NCI-H2196 treated with DMSO at 0.1 percent for 48 hours (cell line): Measurements from ENCODE around the gene FKBP8.
"Not testable (repeated sequence)": the region's sequence is repeated elsewhere in the genome, so short reads cannot be mapped to it uniquely, and the experiment has no call there.

Experiments
- DNase-seq: peaks from one replicate; lab custom pipeline; 2025; ENCODE audit not compliant: unreplicated experiment; lab: John Stamatoyannopoulos, UW

Gene FKBP8

DNA sequence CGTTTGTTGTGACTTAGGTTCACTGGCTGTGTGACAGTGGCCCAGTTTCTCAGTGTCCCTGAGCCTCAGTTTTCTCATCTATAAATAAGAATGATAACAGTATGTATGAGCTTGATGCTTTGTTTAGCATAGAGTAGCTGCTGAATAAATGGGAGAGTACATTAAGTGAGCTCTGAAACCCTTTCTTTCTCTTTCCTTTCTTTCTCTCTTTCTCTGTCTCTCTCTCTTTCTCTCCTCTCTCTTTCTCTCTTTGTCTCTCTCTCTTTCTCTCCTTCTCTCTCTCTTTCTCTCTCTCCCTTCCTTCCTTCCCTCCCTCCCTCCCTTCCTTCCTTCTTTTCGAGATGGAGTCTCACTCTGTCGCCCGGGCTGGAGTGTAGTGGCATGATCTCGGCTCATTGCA is 16.3 kb upstream of the FKBP8 start:
- DNase-seq, result no peak

- no peak for DNase-seq
Observed at GRCh38 chr19:18558604-18559003, 15.2 kb upstream of the FKBP8 start.

DNA sequence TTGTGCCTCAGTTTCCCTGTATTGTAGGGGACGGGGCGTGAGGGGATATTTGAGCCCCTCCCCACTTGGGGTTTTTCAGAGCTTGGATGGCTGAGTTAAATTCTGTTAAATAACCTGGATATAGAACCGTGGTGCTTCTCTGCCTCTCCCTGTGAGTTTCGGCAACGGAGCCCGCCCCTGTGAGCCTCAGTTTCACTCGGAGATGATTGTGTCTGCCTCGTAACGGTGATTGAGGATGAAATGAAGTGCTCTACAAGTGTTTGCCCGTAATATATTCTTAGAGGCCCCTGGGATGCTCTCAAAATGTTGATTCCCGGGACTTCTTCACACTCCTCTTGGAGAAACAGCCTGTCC is 14.8 kb upstream of the FKBP8 start:
- no peak for DNase-seq

DNA sequence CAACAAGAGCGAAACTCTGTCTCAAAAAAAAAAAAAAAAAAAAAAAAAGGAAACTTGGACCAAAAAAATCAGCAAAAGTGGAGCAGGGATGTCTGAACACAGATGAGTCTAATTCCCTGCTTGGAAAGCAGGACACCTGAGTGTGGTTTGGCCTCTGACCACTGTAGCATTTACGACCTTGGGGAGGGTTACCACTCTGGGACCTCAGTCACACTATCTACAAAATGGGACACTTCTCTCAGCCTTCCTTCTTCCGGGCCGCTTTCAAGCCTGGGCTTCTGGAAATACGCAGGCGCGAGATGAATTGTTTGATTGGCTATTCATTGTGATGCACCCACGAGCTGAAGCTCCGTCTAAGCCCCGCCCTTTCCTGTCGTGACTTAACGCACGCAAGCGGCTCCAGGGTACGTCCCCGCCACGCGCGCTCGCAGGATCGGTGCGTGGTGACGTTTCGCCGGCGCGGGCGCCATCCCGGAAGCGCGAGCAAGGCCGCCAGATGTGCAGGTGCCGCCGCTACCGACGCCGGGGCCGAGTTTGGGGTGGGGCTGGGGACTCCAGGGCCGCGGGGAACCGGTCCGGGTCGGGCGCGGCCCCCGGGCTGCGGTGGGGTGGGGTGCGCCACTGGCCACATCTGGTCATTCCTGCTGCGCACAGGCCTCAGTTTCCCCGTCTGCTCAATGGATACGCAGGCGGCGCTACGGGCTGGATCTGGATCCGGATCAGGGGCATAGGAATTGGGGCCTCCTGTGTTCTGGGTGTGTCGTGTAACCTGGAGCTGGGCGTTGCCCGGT is 14.2 kb upstream of the FKBP8 start, which contains the start of gene KXD1:
Gene KXD1, plus strand, starts transcription at position 460 of the 791 bp plus-strand sequence. CDS start 4,187 bp downstream, outside the sequence.
- peak; percentile 95 for DNase-seq

- no peak for DNase-seq
Observed at GRCh38 chr19:18551631-18552030, 8.3 kb upstream of the FKBP8 start.

DNA sequence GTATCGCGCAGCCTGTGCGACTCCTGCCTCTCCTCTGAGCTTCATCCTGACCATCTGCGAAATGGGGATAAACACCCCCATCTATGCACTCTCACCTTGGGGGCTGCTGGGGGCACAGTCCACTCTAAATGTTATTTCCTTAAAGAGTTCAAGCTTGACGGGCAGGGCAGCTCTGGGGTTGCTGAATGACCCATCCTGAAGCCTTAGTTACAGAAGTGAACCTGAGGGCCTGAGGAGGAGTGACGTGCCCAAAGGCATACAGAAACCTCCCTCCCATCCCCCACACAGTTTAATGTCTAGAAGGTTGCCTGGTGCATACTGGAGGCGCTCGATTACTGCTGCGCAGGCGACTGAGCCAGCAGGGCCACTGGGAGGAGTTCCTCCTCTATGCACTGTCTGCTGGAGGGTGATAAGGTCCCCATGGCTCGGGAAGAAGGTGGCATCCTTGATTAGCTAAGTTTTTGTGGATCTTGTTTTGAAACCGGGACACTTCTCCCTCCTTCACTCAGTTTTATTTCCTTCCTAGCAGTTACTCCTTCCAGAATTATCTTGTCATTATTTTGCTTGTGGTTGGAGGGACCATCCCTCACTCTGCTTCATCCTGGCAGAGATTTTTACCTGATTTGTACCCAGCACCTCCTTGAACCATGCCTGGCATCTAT is 572 bp upstream of the FKBP8 start:
- DNase-seq, result peak; percentile 49

GRCh38 chr19:18541992-18542940 is 1.1 kb downstream of the FKBP8 start:
- no peak for DNase-seq

DNA sequence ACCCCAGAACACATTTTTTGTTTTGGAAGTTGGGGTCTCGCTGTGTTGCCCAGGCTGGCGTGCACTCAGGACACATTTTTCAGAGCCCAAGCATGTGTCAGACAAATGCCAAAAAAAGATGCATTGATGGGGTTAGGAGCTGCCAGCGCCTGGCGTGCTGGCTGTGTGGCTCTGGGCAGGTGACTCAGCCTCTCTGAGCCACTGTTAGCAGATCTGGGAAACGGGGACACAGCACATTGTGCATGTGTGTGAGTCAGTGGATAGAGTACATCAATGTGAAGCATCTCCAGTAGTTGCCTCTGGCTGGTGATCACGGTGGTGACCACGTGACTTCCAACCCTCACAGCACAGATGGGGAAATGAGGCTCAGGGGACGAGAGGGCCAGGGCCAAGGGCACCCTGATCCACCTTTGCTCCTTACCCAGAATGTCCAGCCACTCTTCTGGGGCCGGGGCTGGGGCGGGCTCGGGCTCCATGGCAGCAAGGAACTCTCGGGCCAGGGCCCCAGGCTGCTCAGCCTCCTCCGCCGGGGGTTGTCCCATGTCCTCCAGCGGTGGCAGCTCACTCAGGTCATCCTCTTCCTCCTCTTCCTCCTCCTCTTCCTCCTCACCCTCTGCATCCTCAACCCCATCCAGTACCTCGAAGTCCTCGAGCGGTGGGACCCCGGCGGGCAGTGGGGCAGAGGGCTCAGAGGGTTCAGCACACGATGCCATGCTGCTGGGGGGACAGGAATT is 1.9 kb downstream of the FKBP8 start:
- DNase-seq, result no peak

- not testable (repeated sequence) for DNase-seq
Observed at GRCh38 chr19:18540200-18540599, 3.2 kb downstream of the FKBP8 start.

- DNase-seq, result no peak
Observed at GRCh38 chr19:18539372-18539771, 4.0 kb downstream of the FKBP8 start.

DNA sequence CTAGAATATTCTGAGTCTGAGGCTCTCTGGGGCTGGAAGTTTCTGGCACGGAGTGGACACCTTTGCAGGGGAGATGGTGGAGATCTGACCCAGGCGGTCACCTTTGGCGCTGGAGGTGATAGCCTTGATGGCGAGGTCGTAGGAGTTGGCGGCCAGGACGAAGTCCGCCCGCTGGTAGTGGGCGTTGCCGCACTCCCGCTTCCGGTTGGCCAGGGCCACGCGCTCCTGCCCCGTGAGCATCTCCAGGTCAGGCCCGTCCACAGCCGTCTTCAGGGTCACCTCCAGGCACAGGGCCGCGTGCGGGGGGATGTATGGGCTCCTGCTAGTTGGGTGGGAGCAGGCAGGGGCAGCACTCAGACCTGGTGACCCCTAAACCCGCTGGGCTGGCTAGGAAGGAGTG is 5.3 kb downstream of the FKBP8 start:
- no peak for DNase-seq

GRCh38 chr19:18537431-18537830 is 5.9 kb downstream of the FKBP8 start:
- DNase-seq, result no peak

GRCh38 chr19:18536475-18536874 is 6.9 kb downstream of the FKBP8 start:
- DNase-seq, result no peak

- no peak for DNase-seq
Observed at GRCh38 chr19:18533058-18533457, 10.3 kb downstream of the FKBP8 start.

DNA sequence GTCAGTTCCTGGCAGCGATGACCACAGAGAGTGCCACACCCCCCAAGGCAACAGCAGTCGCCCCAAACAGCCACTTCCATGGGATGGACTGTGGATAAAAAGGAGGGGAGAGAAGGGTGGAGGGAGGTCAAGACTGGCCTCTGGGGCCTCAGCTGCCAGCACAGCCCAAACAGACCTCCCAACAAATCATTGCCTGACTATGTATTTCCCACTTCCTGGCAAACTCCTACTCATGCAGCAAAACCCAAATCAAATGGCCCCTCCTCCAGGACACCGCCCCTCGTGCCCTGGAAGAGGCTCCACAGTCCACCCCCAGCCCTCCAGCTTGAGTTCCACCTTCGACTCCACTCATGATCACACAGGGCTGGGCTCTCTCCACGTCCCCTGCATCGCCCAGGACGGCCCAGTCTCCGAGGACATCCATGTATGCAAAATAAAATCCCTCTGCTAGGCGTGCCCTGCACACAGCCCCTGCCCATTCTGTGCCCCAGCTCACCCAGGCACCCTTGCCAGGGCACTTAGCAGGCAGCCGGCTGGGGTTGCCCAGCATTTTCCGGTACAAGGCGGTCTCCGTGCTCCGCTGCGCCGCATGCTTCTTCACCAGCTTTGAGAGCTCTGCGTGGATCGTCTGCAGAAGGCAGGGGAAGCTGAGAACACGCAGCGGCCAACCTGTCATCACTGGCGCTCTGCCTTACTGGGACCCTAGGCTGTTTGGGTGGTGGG is 11.0 kb downstream of the FKBP8 start:
- DNase-seq, result no peak

DNA sequence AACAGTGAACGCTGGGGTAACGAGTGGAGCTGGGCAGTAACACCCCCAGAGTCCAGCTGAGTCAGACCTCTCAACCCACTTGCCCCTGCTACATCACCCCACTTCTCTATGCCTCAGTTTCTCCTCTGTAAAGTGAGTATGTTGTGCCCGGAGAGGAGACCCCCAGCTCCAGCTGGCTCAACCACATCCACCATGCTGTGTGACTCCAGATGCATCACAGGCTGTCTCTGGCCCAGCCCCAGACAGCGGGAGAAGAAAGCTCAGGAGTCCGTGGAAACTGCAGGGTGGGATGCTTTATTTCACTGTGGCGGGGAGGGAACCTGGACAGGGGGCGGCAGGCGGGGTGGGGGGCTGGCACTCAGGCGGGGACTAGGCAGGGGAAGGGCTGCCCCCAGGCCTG is 11.9 kb downstream of the FKBP8 start:
- no peak for DNase-seq

DNA sequence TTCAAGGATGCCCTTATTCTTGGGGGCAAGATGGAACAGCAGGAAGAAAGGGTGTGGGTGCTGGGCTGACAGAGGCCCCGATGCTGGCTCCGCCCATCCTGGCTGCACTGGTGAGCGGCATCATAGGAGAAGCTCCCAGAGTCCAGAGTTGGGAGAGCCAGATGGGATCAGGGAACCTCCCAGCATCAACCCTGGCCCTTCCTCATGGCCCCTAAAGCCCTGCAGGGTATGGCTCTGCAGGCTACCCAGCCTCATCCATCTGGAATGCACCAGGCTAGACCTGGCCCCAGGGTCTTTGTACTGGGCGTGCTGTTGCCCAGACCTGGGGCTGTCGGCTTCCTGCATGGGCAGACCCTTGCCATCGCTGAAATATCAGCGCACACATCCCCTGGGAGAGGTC is 13.6 kb downstream of the FKBP8 start:
- DNase-seq, result no peak

DNA sequence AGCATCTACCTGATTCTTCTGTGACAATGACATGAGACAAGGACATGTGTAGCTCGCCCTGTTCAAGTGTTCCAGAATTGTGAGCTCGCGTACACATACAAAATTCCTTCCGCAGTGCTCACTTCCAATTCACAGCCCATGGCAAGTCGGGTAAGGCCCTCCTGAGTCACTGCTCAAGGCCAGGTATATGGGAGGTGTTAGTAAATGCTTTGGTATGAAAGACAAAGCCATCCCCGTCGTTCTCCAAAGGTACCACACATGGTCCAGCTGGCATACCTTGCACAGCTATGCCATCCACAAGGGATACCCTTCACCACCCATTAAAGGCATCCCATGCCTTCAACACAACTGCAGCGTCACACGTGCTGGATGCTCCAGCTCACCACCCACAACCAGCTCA is 17.1 kb downstream of the FKBP8 start:
- no peak for DNase-seq

GRCh38 chr19:18523841-18524240 is 19.5 kb downstream of the FKBP8 start:
- no peak for DNase-seq

GRCh38 chr19:18522862-18523440 is 20.4 kb downstream of the FKBP8 start:
- not testable (repeated sequence) for DNase-seq
